GM18951 (cell line): Measurements from ENCODE around the gene PRPS1.

Experiments
- POLR2A ChIP-seq: IDR thresholded peaks from 4 replicates; pipeline ENCODE4 v1.6.1; 2011; ENCODE audit warnings: mild to moderate bottlenecking; ENCODE audit not compliant: insufficient read length, insufficient read depth; ENCODE audit errors: extremely low read depth
- in situ Hi-C: fragments of 300-500 bp; cut with MboI; formaldehyde crosslinking; loops from one replicate; pipeline ENCODE4 v1.12.0; 2022; ENCODE audit warnings: low sequenced_read_pairs, mixed read lengths, inconsistent platforms; ENCODE audit not compliant: unreplicated experiment

PRPS1 gene

GRCh38 chrX:107619885-107620322 is 8.4 kb upstream of the PRPS1 start:
- in situ Hi-C loops, result no loop called here
- no peak for TF ChIP-seq POLR2A

GRCh38 chrX:107624893-107625292 is 3.4 kb upstream of the PRPS1 start:
- no peak for TF ChIP-seq POLR2A
- in situ Hi-C loops, result no loop called here

- no peak for TF ChIP-seq POLR2A
- in situ Hi-C loops, result no loop called here
Measured at GRCh38 chrX:107625739-107626138, 2.6 kb upstream of the PRPS1 start.

- no peak for TF ChIP-seq POLR2A
- in situ Hi-C loops, result no loop called here
Measured at GRCh38 chrX:107626481-107626880, 1.8 kb upstream of the PRPS1 start.

- in situ Hi-C loops, result no loop called here
- no peak for TF ChIP-seq POLR2A
Measured at GRCh38 chrX:107626916-107627315, 1.4 kb upstream of the PRPS1 start.

GRCh38 chrX:107628662-107629539 is 591 bp downstream of the PRPS1 start:
- TF ChIP-seq POLR2A, result no peak
- in situ Hi-C loops, result no loop called here

- in situ Hi-C loops, result no loop called here
Measured at GRCh38 chrX:107629540-107629909, 1.2 kb downstream of the PRPS1 start.

GRCh38 chrX:107630031-107630689 is 1.9 kb downstream of the PRPS1 start:
- no peak for TF ChIP-seq POLR2A
- in situ Hi-C loops, result no loop called here

More at GRCh38 chrX:107629540-107629909, 1.2 kb downstream of the PRPS1 start:
- no peak for TF ChIP-seq POLR2A

- in situ Hi-C loops, result no loop called here
- no peak for TF ChIP-seq POLR2A
Measured at GRCh38 chrX:107632346-107632745, 4.0 kb downstream of the PRPS1 start.

GRCh38 chrX:107646735-107647134 is 18.4 kb downstream of the PRPS1 start:
- in situ Hi-C loops, result no loop called here
- no peak for TF ChIP-seq POLR2A

GRCh38 chrX:107648332-107648731 is 20.0 kb downstream of the PRPS1 start:
- TF ChIP-seq POLR2A, result no peak
- in situ Hi-C loops, result no loop called here

GRCh38 chrX:107654566-107654871 is 26.2 kb downstream of the PRPS1 start:
- in situ Hi-C loops, result no loop called here
- no peak for TF ChIP-seq POLR2A

- TF ChIP-seq POLR2A, result no peak
- in situ Hi-C loops, result no loop called here
Measured at GRCh38 chrX:107654872-107655761, 26.8 kb downstream of the PRPS1 start.
